Measurements from ENCODE around the gene MORN1.

The MORN1 gene

GRCh38 chr1:2275796-2276536, 115.4 kb downstream of the MORN1 start:
- peak; percentile 79 for DNase-seq (ENCODE audit: low read depth)

GRCh38 chr1:2274929-2275475, 116.4 kb downstream of the MORN1 start:
- DNase-seq (ENCODE audit: low read depth) = peak; percentile 29

GRCh38 chr1:2274231-2274928, 117.0 kb downstream of the MORN1 start:
- no peak for DNase-seq (ENCODE audit: low read depth)

- DNase-seq (ENCODE audit: low read depth) = no peak
Observed at GRCh38 chr1:2273401-2274090, 117.8 kb downstream of the MORN1 start.

GRCh38 chr1:2272686-2273400, 118.5 kb downstream of the MORN1 start:
- DNase-seq (ENCODE audit: low read depth) = no peak

GRCh38 chr1:2271841-2272655, 119.3 kb downstream of the MORN1 start:
- DNase-seq (ENCODE audit: low read depth) = peak; percentile 36
